Thoracic aorta (tissue), 2 donors: ENCODE results near the gene RIN1. TPM values are rescaled to one million over a fixed set of nuclear protein-coding genes. Genes with fewer than 3 reads are reported as not detected.
"Not testable (repeated sequence)": the region's sequence is repeated elsewhere in the genome, so short reads cannot be mapped to it uniquely, and the experiment has no call there.

ENCODE experiments used
- ATAC-seq: fragments of 150-250 bp; one replicate; pipeline ENCODE4 v1.8.0; 2017; ENCODE audit warnings: low read depth; ENCODE audit not compliant: insufficient number of reproducible peaks, low FRiP score
- DNase-seq: peaks from one replicate; pipeline ENCODE4 v3.0.0-alpha.2; 2020; ENCODE audit warnings: low spot score
- H3K27ac ChIP-seq, 2 donors: fragments of 200-600 bp; sonication (generic); 1 replicate in 1 of 2; 2 replicates in 1 of 2; pipeline ENCODE4 v1.5.1; 2016; ENCODE audit warnings: mild to moderate bottlenecking in 2 of 2, moderate library complexity in 2 of 2
- H3K27me3 ChIP-seq: fragments of 200-600 bp; sonication (generic); replicated peaks from 2 replicates; pipeline ENCODE4 v1.6.0; 2016; ENCODE audit warnings: mild to moderate bottlenecking; ENCODE audit not compliant: insufficient read depth
- H3K36me3 ChIP-seq: fragments of 200-600 bp; sonication (generic); one replicate; pipeline ENCODE4 v1.5.1; 2016
- H3K4me1 ChIP-seq, 2 donors: fragments of 200-600 bp; sonication (generic); 1 replicate in 1 of 2; 2 replicates in 1 of 2; pipeline versions ENCODE4 v1.5.1 to v1.6.0; 2016; ENCODE audit warnings: low read depth in 2 of 2, mild to moderate bottlenecking in 1 of 2; ENCODE audit not compliant: control insufficient read depth in 1 of 2
- H3K4me3 ChIP-seq: fragments of 200-600 bp; sonication (generic); 2 replicates; pipeline ENCODE4 v1.5.1; 2016; ENCODE audit warnings: mild to moderate bottlenecking
- H3K9me3 ChIP-seq: fragments of 200-600 bp; sonication (generic); 2 replicates; pipeline ENCODE4 v1.5.1; 2016
- total RNA-seq, 2 donors: library from RNA; depleted of rRNA; stranded (reverse); fragments of >200 nt; gene quantifications; one replicate each; pipeline versions ENCODE4 v1.1.0 to v1.2.3, GENCODE V29; 2016
- TF ChIP-seq, protein P1 (sequence below): fragments of 200-600 bp; sonication (generic); IDR thresholded peaks from one replicate; pipeline ENCODE4 v1.5.1; 2019; ENCODE audit warnings: antibody characterized with exemption

Gene RIN1
- total RNA-seq, 2 donors from 2014 or later, result 7.7 to 7.8 TPM

DNA sequence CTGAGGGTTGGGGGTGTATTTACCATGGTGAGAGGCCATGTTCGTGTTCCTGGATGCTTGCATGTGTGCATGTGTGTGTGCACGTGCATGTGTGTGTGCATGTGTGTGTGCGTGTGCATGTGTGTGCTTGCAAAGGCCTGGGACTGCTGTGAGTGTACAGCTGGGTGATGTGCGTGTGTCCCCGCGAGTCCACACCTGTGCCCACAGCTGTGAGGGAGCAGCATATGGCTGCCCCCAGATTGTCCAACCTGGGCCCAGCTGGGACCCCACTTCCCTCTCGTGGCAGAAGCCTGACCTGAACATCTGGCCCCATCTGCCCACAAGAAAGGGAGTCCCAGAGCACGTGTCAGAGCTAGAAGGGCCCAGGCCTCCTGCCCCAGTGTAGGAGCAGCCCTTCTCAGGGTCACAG, 11.0 kb downstream of the RIN1 start:
- peaks cover 0 to 12% of the 10 kb centered on the region in 2 donors for H3K4me1 ChIP-seq
- DNase-seq (no peak), ATAC-seq (no peak)

GRCh38 chr11:66324664-66325063, 11.6 kb downstream of the RIN1 start:
- Histone ChIP-seq H3K27me3 (no peaks in the 10 kb centered on the region), H3K36me3 (no peaks in the 10 kb centered on the region), H3K4me3 (no peak overlapping the region), H3K9me3 (no peaks in the 10 kb centered on the region), H3K27ac (no peak overlapping the region), H3K4me1 (peaks cover 0 to 12% of the 10 kb centered on the region in 2 donors)
- no peak for ATAC-seq
- no peak for DNase-seq
- TF ChIP-seq, protein P1, sequence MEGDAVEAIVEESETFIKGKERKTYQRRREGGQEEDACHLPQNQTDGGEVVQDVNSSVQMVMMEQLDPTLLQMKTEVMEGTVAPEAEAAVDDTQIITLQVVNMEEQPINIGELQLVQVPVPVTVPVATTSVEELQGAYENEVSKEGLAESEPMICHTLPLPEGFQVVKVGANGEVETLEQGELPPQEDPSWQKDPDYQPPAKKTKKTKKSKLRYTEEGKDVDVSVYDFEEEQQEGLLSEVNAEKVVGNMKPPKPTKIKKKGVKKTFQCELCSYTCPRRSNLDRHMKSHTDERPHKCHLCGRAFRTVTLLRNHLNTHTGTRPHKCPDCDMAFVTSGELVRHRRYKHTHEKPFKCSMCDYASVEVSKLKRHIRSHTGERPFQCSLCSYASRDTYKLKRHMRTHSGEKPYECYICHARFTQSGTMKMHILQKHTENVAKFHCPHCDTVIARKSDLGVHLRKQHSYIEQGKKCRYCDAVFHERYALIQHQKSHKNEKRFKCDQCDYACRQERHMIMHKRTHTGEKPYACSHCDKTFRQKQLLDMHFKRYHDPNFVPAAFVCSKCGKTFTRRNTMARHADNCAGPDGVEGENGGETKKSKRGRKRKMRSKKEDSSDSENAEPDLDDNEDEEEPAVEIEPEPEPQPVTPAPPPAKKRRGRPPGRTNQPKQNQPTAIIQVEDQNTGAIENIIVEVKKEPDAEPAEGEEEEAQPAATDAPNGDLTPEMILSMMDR, result no peak

More for the DNA sequence above, 11.0 kb downstream of the RIN1 start:
- Histone ChIP-seq H3K9me3 (no peaks in the 10 kb centered on the region), H3K4me3 (no peak overlapping the region), H3K27ac (no peak overlapping the region), H3K36me3 (no peaks in the 10 kb centered on the region), H3K27me3 (no peaks in the 10 kb centered on the region)
- TF ChIP-seq, protein P1, result no peak

DNA sequence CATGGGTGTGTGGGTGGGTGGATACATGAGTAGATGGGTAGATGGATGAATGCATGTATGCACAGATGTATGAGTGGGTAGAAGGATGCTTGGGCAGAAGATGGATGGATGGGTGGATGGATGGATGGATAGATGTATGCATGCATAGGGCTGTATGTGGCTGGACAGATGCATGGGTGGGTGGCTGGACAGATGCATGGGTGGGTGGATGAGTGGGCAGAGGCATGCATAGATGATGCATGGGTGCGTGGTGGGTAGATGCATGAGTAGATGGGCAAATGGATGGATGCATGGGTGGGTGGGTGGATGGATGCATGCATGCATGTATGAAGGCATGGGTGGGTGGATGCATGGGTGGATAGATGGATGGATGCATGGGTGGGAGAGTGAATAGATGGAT, 12.6 kb downstream of the RIN1 start:
- ATAC-seq (no peak), DNase-seq (no peak)
- Histone ChIP-seq H3K4me1 (peaks cover 0 to 9% of the 10 kb centered on the region in 2 donors), H3K27me3 (no peaks in the 10 kb centered on the region), H3K27ac (no peak overlapping the region), H3K9me3 (no peaks in the 10 kb centered on the region), H3K36me3 (no peaks in the 10 kb centered on the region), H3K4me3 (no peak overlapping the region)
- TF ChIP-seq, protein P1, result no peak

- DNase-seq (no peak), ATAC-seq (no peak)
- Histone ChIP-seq H3K9me3 (no peaks in the 10 kb centered on the region), H3K27me3 (no peaks in the 10 kb centered on the region), H3K4me3 (no peak overlapping the region), H3K27ac (no peak overlapping the region), H3K36me3 (no peaks in the 10 kb centered on the region), H3K4me1 (peaks cover under 1 to 9% of the 10 kb centered on the region in 2 donors)
- TF ChIP-seq, protein P1, result no peak
Measured at GRCh38 chr11:66322732-66323427, 13.4 kb downstream of the RIN1 start.

DNA sequence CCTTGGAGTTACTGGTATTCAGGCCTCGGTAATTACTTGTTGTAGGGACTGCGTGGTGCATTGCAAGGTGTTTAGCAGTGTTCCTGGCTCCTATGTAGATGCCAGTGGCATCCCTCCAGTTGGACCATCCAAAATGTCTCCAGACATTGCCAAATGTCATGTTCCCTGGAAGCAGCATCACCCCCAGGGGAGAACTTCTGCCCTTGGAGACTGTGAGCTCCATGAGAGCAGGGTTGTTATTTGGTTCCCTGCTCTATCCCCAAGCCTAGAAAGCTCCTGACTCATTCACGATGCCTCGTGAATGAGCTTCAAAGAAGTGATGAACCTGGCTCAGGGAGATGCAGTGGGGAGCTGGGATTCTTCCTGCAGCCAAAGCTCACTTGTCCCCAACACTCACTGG, 14.6 kb downstream of the RIN1 start:
- TF ChIP-seq, protein P1, result no peak
- H3K4me1 ChIP-seq, result peaks cover 8 to 18% of the 10 kb centered on the region in 2 donors
- no peaks in the 10 kb centered on the region for H3K36me3 ChIP-seq
- H3K4me3 ChIP-seq, result no peak overlapping the region
- ATAC-seq, result no peak
- no peaks in the 10 kb centered on the region for H3K27me3 ChIP-seq
- H3K9me3 ChIP-seq, result no peaks in the 10 kb centered on the region
- H3K27ac ChIP-seq, result no peak overlapping the region
- DNase-seq, result no peak

- H3K27ac ChIP-seq, H3K27me3 ChIP-seq, ATAC-seq, H3K4me3 ChIP-seq, H3K9me3 ChIP-seq, DNase-seq, H3K36me3 ChIP-seq: not testable (repeated sequence)
- H3K4me1 ChIP-seq, result peaks cover 11 to 24% of the 10 kb centered on the region in 2 donors
Measured at GRCh38 chr11:66320748-66321147, 15.5 kb downstream of the RIN1 start.

DNA sequence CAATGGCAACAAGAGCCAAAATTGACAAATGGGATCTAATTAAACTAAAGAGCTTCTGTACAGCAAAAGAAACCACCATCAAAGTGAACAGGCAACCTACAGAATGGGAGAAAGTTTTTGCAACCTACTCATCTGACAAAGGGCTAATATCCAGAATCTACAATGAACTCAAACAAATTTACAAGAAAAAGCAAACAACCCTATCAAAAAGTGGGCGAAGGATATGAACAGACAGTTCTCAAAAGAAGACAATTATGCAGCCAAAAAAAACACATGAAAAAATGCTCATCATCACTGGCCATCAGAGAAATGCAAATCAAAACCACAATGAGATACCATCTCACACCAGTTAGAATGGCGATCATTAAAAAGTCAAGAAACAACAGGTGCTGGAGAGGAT, 15.9 kb downstream of the RIN1 start:
- DNase-seq, ATAC-seq, H3K4me3 ChIP-seq, H3K27ac ChIP-seq, H3K27me3 ChIP-seq, H3K36me3 ChIP-seq, H3K9me3 ChIP-seq: not testable (repeated sequence)
- H3K4me1 ChIP-seq, result peaks cover 11 to 28% of the 10 kb centered on the region in 2 donors
